WI38 (cell line): Measurements from ENCODE around the gene ENO2.
A peak's percentile ranks its signal among the peaks of the same experiment; 100 is the strongest.

Experiments
- H3K4me3 ChIP-seq: 2 replicates; pipeline ENCODE4 v1.5.1; 2011; ENCODE audit warnings: low read depth, mild to moderate bottlenecking, control low read depth, low read length
- TF ChIP-seq, protein P1 (sequence below): IDR thresholded peaks from 2 replicates; pipeline ENCODE4 v1.5.1; 2012; ENCODE audit warnings: low read depth, mild to moderate bottlenecking, control low read depth, low read length

Gene ENO2

DNA sequence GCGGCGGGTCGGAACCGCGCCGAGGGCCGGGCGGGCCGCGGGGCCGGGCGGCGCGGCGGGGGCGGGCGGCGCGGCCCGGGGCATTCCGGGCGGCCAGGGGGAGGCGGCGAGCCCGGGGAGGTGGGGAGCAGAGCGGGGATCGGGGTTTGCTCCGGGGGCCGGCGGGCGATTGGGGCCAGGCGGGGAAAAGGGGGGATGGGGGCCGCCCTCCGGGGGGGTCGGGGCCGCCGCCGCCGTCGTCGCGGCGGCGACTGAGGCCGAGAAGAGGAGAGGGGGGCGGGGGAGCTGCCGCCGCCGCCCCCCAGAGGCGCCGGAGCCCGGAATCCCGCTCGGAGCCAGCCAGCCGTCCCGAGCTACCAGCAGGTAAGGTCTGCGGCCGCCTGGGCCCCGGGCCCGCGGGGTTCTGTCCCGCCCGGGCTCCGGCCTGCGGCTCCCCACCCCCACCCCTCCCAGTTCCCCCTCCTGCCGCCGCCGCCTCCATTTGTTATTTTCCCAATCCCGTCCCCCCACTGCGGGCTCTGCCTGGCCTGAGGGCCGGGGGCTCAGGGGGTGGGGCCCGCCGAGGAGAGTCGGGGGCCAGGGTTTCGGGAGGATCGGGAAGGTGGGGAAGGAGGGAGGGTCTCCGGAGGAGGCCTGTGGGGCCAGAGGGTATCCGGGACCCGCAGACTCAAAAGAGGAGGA lies 13.8 kb downstream of the ENO2 start:
- H3K4me3 ChIP-seq = peak overlapping the region; percentile 75

DNA sequence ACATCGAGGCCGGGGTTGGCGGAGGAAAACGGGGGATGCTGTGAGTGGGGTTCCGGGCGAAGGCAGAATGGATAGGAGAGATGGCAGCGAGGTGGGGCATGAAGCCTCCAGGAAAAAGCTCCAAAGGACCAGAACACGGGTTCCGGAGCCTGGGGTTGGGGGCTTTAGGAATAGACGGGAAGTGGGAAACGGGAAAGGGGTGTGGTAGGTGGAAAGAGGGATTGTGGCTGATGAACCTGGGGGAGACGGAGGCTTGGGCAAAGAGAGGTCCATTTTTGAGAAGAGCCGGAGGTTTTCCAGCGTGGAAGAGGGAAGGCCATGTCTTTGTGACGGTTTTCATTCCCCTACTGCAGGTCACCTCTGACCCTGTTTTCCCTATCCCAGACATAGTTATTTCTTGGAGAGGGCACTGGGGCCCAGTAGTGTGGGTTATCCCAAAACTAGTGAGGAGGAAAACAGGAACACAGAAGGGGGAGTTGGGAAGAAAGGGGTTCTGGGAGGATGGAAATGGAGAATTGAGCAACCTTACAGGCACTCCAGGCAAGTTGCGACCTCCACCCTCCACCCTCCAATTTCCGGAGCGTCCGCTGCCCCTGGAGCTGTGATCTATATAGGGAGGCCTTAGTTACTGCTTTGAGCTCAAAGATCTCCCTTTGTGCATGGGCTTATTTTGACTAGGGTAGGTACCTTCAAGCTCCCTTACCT lies 14.5 kb downstream of the ENO2 start:
- peak overlapping the region; percentile 75 for H3K4me3 ChIP-seq
- TF ChIP-seq, protein P1, sequence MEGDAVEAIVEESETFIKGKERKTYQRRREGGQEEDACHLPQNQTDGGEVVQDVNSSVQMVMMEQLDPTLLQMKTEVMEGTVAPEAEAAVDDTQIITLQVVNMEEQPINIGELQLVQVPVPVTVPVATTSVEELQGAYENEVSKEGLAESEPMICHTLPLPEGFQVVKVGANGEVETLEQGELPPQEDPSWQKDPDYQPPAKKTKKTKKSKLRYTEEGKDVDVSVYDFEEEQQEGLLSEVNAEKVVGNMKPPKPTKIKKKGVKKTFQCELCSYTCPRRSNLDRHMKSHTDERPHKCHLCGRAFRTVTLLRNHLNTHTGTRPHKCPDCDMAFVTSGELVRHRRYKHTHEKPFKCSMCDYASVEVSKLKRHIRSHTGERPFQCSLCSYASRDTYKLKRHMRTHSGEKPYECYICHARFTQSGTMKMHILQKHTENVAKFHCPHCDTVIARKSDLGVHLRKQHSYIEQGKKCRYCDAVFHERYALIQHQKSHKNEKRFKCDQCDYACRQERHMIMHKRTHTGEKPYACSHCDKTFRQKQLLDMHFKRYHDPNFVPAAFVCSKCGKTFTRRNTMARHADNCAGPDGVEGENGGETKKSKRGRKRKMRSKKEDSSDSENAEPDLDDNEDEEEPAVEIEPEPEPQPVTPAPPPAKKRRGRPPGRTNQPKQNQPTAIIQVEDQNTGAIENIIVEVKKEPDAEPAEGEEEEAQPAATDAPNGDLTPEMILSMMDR = no peak

More for the DNA sequence above, 13.8 kb downstream of the ENO2 start:
- TF ChIP-seq, protein P1 = no peak

DNA sequence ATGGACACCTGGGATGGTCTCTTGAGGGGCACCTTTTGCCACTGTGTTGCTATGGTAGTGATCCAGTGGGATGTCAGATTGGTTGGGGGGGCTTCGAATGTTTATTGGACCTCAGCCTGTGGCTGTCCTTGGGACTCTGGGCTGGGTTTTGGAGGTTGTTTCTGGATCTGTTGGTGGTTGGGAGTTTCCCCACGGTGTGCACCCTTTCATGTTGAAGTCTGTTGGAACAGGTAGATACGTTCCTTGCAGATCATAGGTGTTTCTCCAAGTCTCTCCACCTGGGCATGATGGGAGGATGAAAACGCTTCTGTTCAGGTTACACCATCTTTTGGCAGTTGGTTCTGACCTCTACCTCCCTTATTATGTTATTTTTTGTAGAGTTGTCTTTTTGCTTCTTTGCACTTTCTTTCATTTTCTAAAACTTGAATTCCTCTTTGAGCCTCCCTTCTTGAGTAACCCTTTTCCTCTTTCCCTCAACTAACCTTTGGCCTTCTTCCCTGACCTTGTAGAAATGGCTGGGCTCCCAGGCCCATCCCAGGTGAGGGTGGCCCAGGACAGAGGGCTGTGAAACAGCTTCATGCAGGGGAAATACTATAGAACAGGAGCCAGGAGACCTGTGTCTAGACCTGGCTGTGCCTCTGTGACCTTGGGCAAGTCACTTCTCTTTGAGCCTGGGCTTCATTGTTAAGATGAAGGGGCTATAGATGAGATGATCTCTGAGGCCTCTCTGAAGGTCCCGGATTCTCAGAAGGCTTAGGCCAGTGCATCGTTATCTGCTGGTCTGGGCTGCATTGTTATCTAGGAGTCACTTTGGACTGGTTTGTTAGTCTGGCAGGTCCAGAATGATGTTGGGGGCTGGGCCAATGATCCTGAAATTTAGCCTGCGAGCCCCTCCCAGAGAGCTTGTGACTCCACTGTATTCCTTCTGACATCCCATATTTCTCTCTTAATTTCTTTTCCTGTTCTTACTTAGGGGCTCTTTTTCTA lies 15.4 kb downstream of the ENO2 start:
- TF ChIP-seq, protein P1 = no peak
- peak overlapping the region; percentile 75 for H3K4me3 ChIP-seq

GRCh38 chr12:6932766-6933165 lies 18.4 kb downstream of the ENO2 start:
- H3K4me3 ChIP-seq = no peak overlapping the region
- TF ChIP-seq, protein P1 = no peak

GRCh38 chr12:6934110-6934509 lies 19.7 kb downstream of the ENO2 start:
- no peak overlapping the region for H3K4me3 ChIP-seq
- TF ChIP-seq, protein P1 = no peak

DNA sequence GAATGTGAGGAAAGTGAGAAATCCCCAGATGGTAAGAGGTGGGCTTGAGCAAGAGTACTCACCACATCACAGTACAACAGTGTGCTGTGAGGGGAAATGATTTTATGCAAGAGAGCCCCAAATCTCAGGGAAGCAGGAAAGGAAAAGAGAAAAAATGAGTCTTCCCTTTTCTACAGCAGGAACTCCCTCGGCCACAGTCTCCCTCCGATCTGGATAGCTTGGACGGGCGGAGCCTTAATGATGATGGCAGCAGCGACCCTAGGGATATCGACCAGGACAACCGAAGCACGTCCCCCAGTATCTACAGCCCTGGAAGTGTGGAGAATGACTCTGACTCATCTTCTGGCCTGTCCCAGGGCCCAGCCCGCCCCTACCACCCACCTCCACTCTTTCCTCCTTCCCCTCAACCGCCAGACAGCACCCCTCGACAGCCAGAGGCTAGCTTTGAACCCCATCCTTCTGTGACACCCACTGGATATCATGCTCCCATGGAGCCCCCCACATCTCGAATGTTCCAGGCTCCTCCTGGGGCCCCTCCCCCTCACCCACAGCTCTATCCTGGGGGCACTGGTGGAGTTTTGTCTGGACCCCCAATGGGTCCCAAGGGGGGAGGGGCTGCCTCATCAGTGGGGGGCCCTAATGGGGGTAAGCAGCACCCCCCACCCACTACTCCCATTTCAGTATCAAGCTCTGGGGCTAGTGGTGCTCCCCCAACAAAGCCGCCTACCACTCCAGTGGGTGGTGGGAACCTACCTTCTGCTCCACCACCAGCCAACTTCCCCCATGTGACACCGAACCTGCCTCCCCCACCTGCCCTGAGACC lies 21.2 kb downstream of the ENO2 start:
- TF ChIP-seq, protein P1 = no peak
- H3K4me3 ChIP-seq = no peak overlapping the region
